Thyroid gland (tissue), 4 donors: ENCODE results near the gene SMURF1.

ENCODE experiments used
- POLR2A ChIP-seq, 2 donors: fragments of 450-650 bp; IDR thresholded peaks; one replicate each; pipeline ENCODE4 v1.6.1; 2017; ENCODE audit warnings: antibody characterized with exemption in 2 of 2, mild to moderate bottlenecking in 2 of 2, moderate library complexity in 1 of 2
- TF ChIP-seq, protein P1 (sequence below), 6 experiments: fragments of 200-600 bp in 3 of 6; fragments of 450-650 bp in 3 of 6; sonication (generic) in 3 of 6; IDR thresholded peaks; one replicate each; pipeline ENCODE4 v1.5.1; 2016 to 2019; ENCODE audit warnings: antibody characterized with exemption in 6 of 6, mild to moderate bottlenecking in 2 of 6, inconsistent platforms in 1 of 6, moderate library complexity in 1 of 6

- TF ChIP-seq, protein P1, sequence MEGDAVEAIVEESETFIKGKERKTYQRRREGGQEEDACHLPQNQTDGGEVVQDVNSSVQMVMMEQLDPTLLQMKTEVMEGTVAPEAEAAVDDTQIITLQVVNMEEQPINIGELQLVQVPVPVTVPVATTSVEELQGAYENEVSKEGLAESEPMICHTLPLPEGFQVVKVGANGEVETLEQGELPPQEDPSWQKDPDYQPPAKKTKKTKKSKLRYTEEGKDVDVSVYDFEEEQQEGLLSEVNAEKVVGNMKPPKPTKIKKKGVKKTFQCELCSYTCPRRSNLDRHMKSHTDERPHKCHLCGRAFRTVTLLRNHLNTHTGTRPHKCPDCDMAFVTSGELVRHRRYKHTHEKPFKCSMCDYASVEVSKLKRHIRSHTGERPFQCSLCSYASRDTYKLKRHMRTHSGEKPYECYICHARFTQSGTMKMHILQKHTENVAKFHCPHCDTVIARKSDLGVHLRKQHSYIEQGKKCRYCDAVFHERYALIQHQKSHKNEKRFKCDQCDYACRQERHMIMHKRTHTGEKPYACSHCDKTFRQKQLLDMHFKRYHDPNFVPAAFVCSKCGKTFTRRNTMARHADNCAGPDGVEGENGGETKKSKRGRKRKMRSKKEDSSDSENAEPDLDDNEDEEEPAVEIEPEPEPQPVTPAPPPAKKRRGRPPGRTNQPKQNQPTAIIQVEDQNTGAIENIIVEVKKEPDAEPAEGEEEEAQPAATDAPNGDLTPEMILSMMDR (IDR thresholded peaks at IDR 0.05) = no peak
- no peak for TF ChIP-seq POLR2A (IDR thresholded peaks at IDR 0.05)
Observed at GRCh38 chr7:99098824-99099498, 44.9 kb downstream of the SMURF1 start.
